Suprapubic skin (tissue), 4 donors: Measurements from ENCODE around the gene SPART. TPM values are rescaled to one million over a fixed set of nuclear protein-coding genes. Genes with fewer than 3 reads are reported as not detected.

Experiments used
- DNase-seq, 2 donors: peaks; one replicate each; pipeline ENCODE4 v3.0.0-alpha.2; 2019; ENCODE audit warnings: low spot score in 2 of 2
- H3K27ac ChIP-seq: fragments of 200-600 bp; sonication (generic); one replicate; pipeline ENCODE4 v1.5.1; 2019
- H3K27me3 ChIP-seq: fragments of 200-600 bp; sonication (generic); one replicate; pipeline ENCODE4 v1.5.1; 2019
- H3K36me3 ChIP-seq: fragments of 200-600 bp; sonication (generic); one replicate; pipeline ENCODE4 v1.5.1; 2019
- H3K4me1 ChIP-seq: fragments of 200-600 bp; sonication (generic); one replicate; pipeline ENCODE4 v1.5.1; 2019
- H3K4me3 ChIP-seq: fragments of 200-600 bp; sonication (generic); one replicate; pipeline ENCODE4 v1.5.1; 2019; ENCODE audit warnings: mild to moderate bottlenecking
- H3K9me3 ChIP-seq: fragments of 200-600 bp; sonication (generic); one replicate; pipeline ENCODE4 v1.5.1; 2019
- EP300 ChIP-seq: sonication (generic); formaldehyde crosslinking; IDR thresholded peaks from one replicate; pipeline ENCODE4 v1.6.1; 2017; ENCODE audit warnings: antibody characterized with exemption
- POLR2A ChIP-seq, 2 donors: fragments of 450-650 bp; IDR thresholded peaks; one replicate each; pipeline ENCODE4 v1.6.1; 2017; ENCODE audit warnings: antibody characterized with exemption in 2 of 2, mild to moderate bottlenecking in 2 of 2, moderate library complexity in 2 of 2
- POLR2AphosphoS5 ChIP-seq, 3 donors: sonication (generic); formaldehyde crosslinking; IDR thresholded peaks; one replicate each; pipeline ENCODE4 v1.6.1; 2017; ENCODE audit warnings: antibody characterized with exemption in 3 of 3
- WGBS: methylation state at CpG from one replicate; pipeline ENCODE4 v1.1.5; 2018; 5-methylcytosine and 5-hydroxymethylcytosine counted together
- total RNA-seq, 4 donors: library from RNA; depleted of rRNA; stranded (reverse); fragments of >200 nt; gene quantifications; one replicate each; pipeline ENCODE4 v1.1.0, GENCODE V29; 2016
- TF ChIP-seq, protein P1 (sequence below), 2 donors: fragments of 200-600 bp in 1 of 2; fragments of 450-650 bp in 1 of 2; sonication (generic) in 1 of 2; IDR thresholded peaks; one replicate each; pipeline ENCODE4 v1.5.1; 2016 to 2019; ENCODE audit warnings: antibody characterized with exemption in 2 of 2, mild to moderate bottlenecking in 1 of 2, moderate library complexity in 1 of 2

SPART gene
- total RNA-seq, 4 donors from 2014 or later, result 25.7 to 51.0 (median 35.7) TPM

DNA sequence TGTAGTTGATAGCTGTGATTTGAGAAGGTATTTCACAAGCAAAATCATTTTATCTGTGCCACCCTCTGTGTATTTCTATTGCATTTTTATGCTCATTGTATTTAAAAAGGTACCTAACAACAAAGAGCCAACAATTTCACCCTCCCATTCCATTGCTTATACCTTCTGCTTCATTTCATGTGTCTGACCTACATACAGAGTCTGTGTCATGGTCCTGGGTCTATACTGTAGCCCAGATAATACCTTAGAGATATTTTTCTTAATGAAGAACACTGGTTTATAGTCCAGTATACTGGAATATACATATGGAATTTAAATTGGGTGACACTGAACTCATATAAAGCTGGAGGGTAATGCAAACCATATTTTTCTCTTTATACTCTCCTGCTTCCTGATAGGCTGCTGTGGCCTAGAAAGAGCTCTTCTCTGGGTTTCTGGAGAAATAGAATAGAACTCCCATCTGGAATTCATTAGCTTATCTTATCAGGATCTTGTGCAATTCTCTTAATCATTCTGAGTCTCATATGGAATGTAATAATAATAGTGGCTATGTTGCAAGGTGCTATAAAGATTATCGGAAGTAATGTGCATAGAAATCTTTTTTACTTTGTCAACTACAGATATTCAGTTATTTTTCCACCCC, 31.8 kb upstream of the SPART start:
- Histone ChIP-seq H3K9me3 (no peaks in the 10 kb centered on the region), H3K4me1 (no peaks in the 10 kb centered on the region), H3K27ac (no peak overlapping the region), H3K4me3 (no peak overlapping the region), H3K36me3 (no peaks in the 10 kb centered on the region), H3K27me3 (no peaks in the 10 kb centered on the region)
- no peak for TF ChIP-seq EP300
- TF ChIP-seq, protein P1, sequence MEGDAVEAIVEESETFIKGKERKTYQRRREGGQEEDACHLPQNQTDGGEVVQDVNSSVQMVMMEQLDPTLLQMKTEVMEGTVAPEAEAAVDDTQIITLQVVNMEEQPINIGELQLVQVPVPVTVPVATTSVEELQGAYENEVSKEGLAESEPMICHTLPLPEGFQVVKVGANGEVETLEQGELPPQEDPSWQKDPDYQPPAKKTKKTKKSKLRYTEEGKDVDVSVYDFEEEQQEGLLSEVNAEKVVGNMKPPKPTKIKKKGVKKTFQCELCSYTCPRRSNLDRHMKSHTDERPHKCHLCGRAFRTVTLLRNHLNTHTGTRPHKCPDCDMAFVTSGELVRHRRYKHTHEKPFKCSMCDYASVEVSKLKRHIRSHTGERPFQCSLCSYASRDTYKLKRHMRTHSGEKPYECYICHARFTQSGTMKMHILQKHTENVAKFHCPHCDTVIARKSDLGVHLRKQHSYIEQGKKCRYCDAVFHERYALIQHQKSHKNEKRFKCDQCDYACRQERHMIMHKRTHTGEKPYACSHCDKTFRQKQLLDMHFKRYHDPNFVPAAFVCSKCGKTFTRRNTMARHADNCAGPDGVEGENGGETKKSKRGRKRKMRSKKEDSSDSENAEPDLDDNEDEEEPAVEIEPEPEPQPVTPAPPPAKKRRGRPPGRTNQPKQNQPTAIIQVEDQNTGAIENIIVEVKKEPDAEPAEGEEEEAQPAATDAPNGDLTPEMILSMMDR (IDR thresholded peaks at IDR 0.05), result no peak
- no peak for TF ChIP-seq POLR2AphosphoS5 (IDR thresholded peaks at IDR 0.05)
- no peak for TF ChIP-seq POLR2A (IDR thresholded peaks at IDR 0.05)
- no peak for DNase-seq
- WGBS, result 73% methylated on average over 1 of the region's 1 CpG

DNA sequence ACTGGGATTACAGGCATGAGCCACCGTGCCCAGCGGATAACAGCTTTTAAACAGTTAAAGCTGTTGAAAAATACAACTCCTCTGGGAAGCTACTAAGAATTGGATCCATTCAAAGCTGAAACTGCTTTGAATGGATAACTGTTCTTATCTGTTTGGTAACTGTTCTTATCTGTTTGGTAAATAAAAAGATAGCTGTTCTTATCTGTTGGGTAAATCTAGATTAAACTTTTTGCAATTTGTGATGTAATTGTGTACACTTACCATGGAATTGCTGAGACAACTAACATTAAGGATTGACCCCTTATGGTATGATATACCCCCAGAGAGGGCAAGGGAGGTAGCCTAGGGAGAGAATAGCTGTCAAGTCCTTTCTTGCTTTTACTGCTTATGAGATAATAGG, 27.9 kb upstream of the SPART start:
- Histone ChIP-seq H3K36me3 (no peaks in the 10 kb centered on the region), H3K27me3 (no peaks in the 10 kb centered on the region), H3K4me1 (no peaks in the 10 kb centered on the region), H3K27ac (no peak overlapping the region), H3K9me3 (no peaks in the 10 kb centered on the region), H3K4me3 (no peak overlapping the region)
- WGBS, result 64% methylated on average over 2 of the region's 2 CpGs
- TF ChIP-seq POLR2AphosphoS5 (IDR thresholded peaks at IDR 0.05) (no peak), EP300 (no peak), POLR2A (IDR thresholded peaks at IDR 0.05) (no peak)
- TF ChIP-seq, protein P1 (IDR thresholded peaks at IDR 0.05), result no peak
- no peak for DNase-seq

DNA sequence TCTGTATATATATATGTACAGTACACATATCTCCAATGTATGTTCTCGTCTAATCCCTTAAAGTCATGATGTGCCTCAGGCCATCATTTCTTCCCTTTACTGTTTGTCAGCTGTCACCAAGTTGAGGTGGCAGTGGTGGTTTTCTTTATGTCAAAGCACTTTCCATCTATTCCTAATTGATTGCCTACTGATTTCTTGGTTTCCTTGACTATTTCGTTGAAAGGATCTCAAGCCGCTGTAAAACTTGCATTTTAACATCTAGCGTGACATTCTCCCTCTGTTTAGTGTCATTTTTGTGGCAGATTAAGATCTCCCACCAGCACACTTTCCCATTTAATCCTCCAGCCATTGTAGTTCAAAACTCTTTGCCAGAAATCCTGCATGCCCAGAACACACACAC, 25.0 kb upstream of the SPART start:
- H3K4me3 ChIP-seq, result no peak overlapping the region
- TF ChIP-seq POLR2A (IDR thresholded peaks at IDR 0.05) (no peak), POLR2AphosphoS5 (IDR thresholded peaks at IDR 0.05) (no peak), EP300 (no peak)
- TF ChIP-seq, protein P1 (IDR thresholded peaks at IDR 0.05), result no peak
- H3K36me3 ChIP-seq, result no peaks in the 10 kb centered on the region

DNA sequence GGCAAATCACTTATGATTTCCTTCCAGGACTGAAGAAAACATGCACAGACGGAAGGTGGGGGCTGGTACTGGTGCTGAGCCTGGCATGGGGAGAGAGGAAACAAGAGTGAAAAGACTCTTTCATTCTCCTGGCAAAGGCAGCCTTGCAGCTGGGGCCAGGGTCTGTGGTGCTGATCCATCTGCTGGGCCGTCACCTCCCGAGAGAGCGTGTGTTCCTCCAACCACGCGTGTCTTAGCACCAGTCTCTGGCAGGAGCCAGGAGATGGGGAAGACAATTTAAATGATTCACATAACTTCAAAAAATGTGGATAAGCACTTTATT, 23.9 kb upstream of the SPART start:
- DNase-seq, result no peak
- 79% methylated on average over 6 of the region's 6 CpGs for WGBS
- Histone ChIP-seq H3K4me3 (no peak overlapping the region), H3K27me3 (no peaks in the 10 kb centered on the region), H3K27ac (no peak overlapping the region), H3K4me1 (no peaks in the 10 kb centered on the region), H3K9me3 (no peaks in the 10 kb centered on the region), H3K36me3 (no peaks in the 10 kb centered on the region)
- no peak for TF ChIP-seq POLR2AphosphoS5 (IDR thresholded peaks at IDR 0.05)
- TF ChIP-seq EP300, result no peak
- TF ChIP-seq POLR2A (IDR thresholded peaks at IDR 0.05), result no peak
- TF ChIP-seq, protein P1 (IDR thresholded peaks at IDR 0.05), result no peak

More for the DNA sequence above, 25.0 kb upstream of the SPART start:
- no peaks in the 10 kb centered on the region for H3K27me3 ChIP-seq
- WGBS, result 98% methylated on average over 4 of the region's 4 CpGs
- no peaks in the 10 kb centered on the region for H3K9me3 ChIP-seq
- no peaks in the 10 kb centered on the region for H3K4me1 ChIP-seq
- no peak for DNase-seq
- no peak overlapping the region for H3K27ac ChIP-seq

DNA sequence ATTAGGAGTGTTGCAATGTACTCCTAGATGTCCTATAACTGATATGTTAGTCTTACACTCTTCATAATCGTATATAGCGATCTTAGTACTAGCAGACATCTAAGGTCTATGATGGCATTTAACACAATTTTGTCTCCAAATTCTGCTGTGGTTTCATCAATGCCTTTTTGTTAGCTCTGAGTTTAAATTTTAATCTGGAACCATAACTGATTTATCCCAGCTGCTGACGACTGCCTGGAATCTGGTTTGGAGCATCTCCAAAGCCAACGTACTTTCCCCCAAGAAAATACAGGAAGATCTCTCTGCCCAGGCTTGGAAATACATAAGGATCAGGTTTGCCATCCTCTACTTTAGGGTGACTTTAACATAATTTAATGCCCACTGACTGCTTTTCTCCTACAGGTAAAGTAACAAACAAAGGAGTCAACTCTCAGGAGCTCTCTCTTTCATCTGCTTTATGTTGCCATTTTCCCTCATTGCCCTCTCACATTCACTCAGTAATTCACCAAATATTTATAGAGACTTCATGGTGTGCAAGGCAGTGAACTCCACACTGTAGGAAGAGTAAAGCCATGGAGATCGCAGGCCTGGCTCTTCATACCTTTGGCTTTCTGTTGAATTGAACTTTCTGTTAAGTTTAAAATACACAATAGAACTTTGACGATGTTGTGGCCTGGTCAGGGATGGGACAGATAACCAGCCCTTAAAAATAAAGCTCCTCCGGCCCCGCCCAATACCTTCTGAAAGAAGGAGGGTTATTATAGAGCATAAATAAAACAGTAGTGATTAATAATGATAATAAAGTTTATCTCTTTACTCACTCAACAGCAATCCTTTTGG, 23.3 kb upstream of the SPART start:
- H3K27me3 ChIP-seq, result no peaks in the 10 kb centered on the region
- 74% methylated on average over 8 of the region's 8 CpGs for WGBS
- no peaks in the 10 kb centered on the region for H3K9me3 ChIP-seq
- H3K4me3 ChIP-seq, result no peak overlapping the region
- no peaks in the 10 kb centered on the region for H3K4me1 ChIP-seq
- no peak overlapping the region for H3K27ac ChIP-seq
- DNase-seq, result no peak
- no peaks in the 10 kb centered on the region for H3K36me3 ChIP-seq
- TF ChIP-seq, protein P1 (IDR thresholded peaks at IDR 0.05), result no peak
- TF ChIP-seq POLR2AphosphoS5 (IDR thresholded peaks at IDR 0.05) (no peak), POLR2A (IDR thresholded peaks at IDR 0.05) (no peak), EP300 (no peak)
